Activated naive CD4-positive, alpha-beta T cell treated with anti-CD3 and anti-CD28 coated beads, Interleukin-2, amount 50 U/mL, for 24 hours (primary cell): ENCODE measurements around the gene NOL6.

Experiments used
- H3K27ac Mint-ChIP-seq: one replicate; pipeline ENCODE4 v1.8.0; 2021; ENCODE audit warnings: mild to moderate bottlenecking, mixed read lengths
- H3K27me3 Mint-ChIP-seq: one replicate; pipeline ENCODE4 v1.8.0; 2021; ENCODE audit warnings: mixed read lengths
- H3K36me3 Mint-ChIP-seq: one replicate; pipeline ENCODE4 v1.8.0; 2021; ENCODE audit warnings: mixed read lengths
- H3K4me1 Mint-ChIP-seq: one replicate; pipeline ENCODE4 v1.8.0; 2021; ENCODE audit warnings: mixed read lengths
- H3K4me3 Mint-ChIP-seq: one replicate; pipeline ENCODE4 v1.8.0; 2021; ENCODE audit warnings: mild to moderate bottlenecking, mixed read lengths
- H3K9me3 Mint-ChIP-seq: one replicate; pipeline ENCODE4 v1.8.0; 2021; ENCODE audit warnings: mixed read lengths

Gene NOL6

DNA sequence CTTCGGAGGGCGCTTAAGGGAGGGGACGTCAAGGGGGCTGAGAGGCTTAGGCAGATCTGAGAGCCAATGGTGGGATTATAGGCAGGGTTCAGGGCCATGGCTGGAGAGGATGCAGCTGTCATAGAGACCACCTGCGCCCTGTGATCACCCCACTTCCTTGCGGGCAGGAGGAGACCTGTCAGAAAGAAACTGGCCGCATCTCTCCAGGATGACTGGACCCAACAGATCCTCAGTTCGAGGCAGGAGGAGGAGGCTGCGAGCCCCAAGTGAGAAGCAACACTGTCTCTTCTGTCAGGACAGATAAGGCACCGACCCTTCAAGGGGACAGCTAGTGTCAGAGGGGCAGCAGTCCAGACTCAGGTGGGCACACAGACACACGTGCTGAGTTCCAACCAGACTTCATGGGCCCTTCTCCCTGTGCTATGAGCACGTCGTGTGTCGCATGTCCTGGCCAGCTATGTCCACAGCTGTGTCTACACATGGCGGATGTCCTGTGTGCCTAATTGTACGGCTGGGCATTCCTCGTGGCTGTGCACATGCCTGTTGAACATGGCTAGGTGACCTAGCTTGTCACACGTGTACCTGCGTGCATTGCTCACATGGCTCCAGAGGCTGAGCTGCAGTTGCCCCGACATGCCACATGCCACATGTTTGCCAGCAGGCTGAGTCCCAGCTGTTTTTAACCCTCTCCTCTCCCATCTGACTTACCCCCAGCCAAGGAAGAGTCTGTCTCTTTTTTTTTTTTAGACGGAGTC, 25.7 kb downstream of the NOL6 start:
- no peaks in the 10 kb centered on the region for H3K27me3 Mint-ChIP-seq
- no peaks in the 10 kb centered on the region for H3K9me3 Mint-ChIP-seq
- H3K4me3 Mint-ChIP-seq = peak overlapping the region; percentile 84
- H3K27ac Mint-ChIP-seq = peak overlapping the region; percentile 51
- H3K36me3 Mint-ChIP-seq = no peaks in the 10 kb centered on the region
- H3K4me1 Mint-ChIP-seq = peaks cover 67% of the 10 kb centered on the region

GRCh38 chr9:33446946-33447798, 26.6 kb downstream of the NOL6 start, which contains the start of gene AQP3:
AQP3 (minus strand) TSS chr9:33447593; CDS start chr9:33447530, 63 bp downstream.
- H3K4me1 Mint-ChIP-seq = peaks cover 59% of the 10 kb centered on the region
- H3K36me3 Mint-ChIP-seq = no peaks in the 10 kb centered on the region
- peak within 1 kb of the TSS; percentile 88 for H3K27ac Mint-ChIP-seq
- H3K4me3 Mint-ChIP-seq = peak within 1 kb of the TSS; percentile 91
- no peaks in the 10 kb centered on the region for H3K9me3 Mint-ChIP-seq
- no peaks in the 10 kb centered on the region for H3K27me3 Mint-ChIP-seq

GRCh38 chr9:33446240-33446945, 27.3 kb downstream of the NOL6 start:
- no peaks in the 10 kb centered on the region for H3K36me3 Mint-ChIP-seq
- H3K27me3 Mint-ChIP-seq = no peaks in the 10 kb centered on the region
- peak overlapping the region; percentile 91 for H3K4me3 Mint-ChIP-seq
- no peaks in the 10 kb centered on the region for H3K9me3 Mint-ChIP-seq
- H3K4me1 Mint-ChIP-seq = peaks cover 58% of the 10 kb centered on the region
- H3K27ac Mint-ChIP-seq = peak overlapping the region; percentile 88

DNA sequence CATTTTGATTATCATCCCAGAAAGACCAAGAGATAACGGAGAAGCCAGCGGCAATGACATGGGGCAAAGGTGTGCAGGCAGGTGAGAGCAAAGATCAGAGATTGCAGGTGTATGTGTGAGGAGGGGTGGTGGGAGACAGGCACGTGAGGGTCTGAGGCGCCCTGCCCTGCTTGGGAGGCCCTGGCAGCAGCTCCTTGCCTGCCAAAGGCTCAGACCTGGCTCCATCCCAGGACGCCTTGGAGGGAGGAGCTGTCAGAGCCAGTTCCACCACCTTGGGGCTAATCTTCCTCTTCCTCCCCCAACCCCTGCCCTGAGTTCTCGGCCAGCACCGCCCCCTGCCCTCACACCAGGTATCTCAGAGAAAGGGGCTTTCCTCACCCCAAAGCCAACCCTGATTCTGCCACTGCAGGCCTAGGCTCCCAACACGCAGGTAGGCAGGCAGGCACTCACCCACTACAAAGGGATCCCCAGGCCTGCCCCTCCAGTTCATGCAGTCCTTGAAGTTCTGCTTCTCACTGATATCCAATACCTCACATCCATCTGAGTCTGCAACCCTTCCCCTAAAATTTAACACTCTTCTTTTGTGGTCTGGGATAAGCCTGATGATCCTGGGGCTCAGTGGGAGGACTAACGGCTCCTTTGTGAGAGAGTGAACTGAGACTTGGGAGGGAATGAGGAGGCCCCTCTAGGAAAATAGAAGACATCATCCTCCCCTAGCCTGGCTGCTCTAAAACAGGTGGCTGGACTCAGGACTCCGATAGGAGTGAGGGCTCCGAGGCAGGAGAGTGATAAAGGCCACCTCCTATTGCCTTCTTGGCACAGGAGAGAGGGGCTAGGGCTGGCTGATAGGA, 28.1 kb downstream of the NOL6 start:
- H3K27me3 Mint-ChIP-seq = no peaks in the 10 kb centered on the region
- no peaks in the 10 kb centered on the region for H3K36me3 Mint-ChIP-seq
- peak overlapping the region; percentile 91 for H3K4me3 Mint-ChIP-seq
- H3K9me3 Mint-ChIP-seq = no peaks in the 10 kb centered on the region
- peaks cover 53% of the 10 kb centered on the region for H3K4me1 Mint-ChIP-seq
- H3K27ac Mint-ChIP-seq = peak overlapping the region; percentile 88

GRCh38 chr9:33443464-33444154, 30.1 kb downstream of the NOL6 start:
- Mint-ChIP-seq H3K4me3 (no peak overlapping the region), H3K36me3 (peaks cover 4% of the 10 kb centered on the region), H3K4me1 (peaks cover 59% of the 10 kb centered on the region), H3K27me3 (no peaks in the 10 kb centered on the region), H3K27ac (no peak overlapping the region), H3K9me3 (no peaks in the 10 kb centered on the region)

DNA sequence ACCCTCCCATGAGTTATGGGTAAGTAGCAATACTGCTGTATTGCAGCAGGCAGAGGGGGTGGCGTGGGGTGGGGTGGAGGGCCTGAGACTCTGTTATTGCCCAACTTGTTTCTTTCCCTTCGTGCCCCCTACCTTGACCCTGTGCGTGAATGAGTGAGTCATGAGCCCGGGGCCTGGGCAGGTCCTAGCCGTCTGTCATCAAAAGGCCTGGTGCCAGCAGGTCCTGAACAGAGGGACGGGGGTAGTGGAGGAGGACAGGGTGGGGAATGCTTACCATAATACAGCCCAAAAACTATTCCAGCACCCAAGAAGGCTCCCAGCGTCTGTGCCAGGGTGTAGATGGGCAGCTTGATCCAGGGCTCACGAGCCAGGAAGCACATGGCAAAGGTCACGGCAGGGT, 30.7 kb downstream of the NOL6 start:
- Mint-ChIP-seq H3K36me3 (peaks cover 4% of the 10 kb centered on the region), H3K4me1 (peaks cover 54% of the 10 kb centered on the region), H3K9me3 (no peaks in the 10 kb centered on the region), H3K4me3 (no peak overlapping the region), H3K27ac (no peak overlapping the region), H3K27me3 (no peaks in the 10 kb centered on the region)

GRCh38 chr9:33442125-33442524, 31.6 kb downstream of the NOL6 start:
- Mint-ChIP-seq H3K4me3 (no peak overlapping the region), H3K27me3 (no peaks in the 10 kb centered on the region), H3K9me3 (no peaks in the 10 kb centered on the region), H3K4me1 (peaks cover 51% of the 10 kb centered on the region), H3K36me3 (peaks cover 4% of the 10 kb centered on the region), H3K27ac (no peak overlapping the region)

GRCh38 chr9:33440609-33441008, 33.1 kb downstream of the NOL6 start:
- Mint-ChIP-seq H3K36me3 (peaks cover 4% of the 10 kb centered on the region), H3K27ac (peak overlapping the region; percentile 10), H3K9me3 (no peaks in the 10 kb centered on the region), H3K27me3 (no peaks in the 10 kb centered on the region), H3K4me1 (peaks cover 36% of the 10 kb centered on the region), H3K4me3 (no peak overlapping the region)

- H3K27ac Mint-ChIP-seq = peak overlapping the region; percentile 10
- peaks cover 4% of the 10 kb centered on the region for H3K36me3 Mint-ChIP-seq
- no peaks in the 10 kb centered on the region for H3K9me3 Mint-ChIP-seq
- H3K4me3 Mint-ChIP-seq = no peak overlapping the region
- no peaks in the 10 kb centered on the region for H3K27me3 Mint-ChIP-seq
- peaks cover 32% of the 10 kb centered on the region for H3K4me1 Mint-ChIP-seq
Observed at GRCh38 chr9:33440204-33440603, 33.5 kb downstream of the NOL6 start.

GRCh38 chr9:33439731-33440130, 34.0 kb downstream of the NOL6 start:
- Mint-ChIP-seq H3K27ac (no peak overlapping the region), H3K27me3 (no peaks in the 10 kb centered on the region), H3K4me3 (no peak overlapping the region), H3K4me1 (peaks cover 27% of the 10 kb centered on the region), H3K9me3 (no peaks in the 10 kb centered on the region), H3K36me3 (peaks cover 4% of the 10 kb centered on the region)

DNA sequence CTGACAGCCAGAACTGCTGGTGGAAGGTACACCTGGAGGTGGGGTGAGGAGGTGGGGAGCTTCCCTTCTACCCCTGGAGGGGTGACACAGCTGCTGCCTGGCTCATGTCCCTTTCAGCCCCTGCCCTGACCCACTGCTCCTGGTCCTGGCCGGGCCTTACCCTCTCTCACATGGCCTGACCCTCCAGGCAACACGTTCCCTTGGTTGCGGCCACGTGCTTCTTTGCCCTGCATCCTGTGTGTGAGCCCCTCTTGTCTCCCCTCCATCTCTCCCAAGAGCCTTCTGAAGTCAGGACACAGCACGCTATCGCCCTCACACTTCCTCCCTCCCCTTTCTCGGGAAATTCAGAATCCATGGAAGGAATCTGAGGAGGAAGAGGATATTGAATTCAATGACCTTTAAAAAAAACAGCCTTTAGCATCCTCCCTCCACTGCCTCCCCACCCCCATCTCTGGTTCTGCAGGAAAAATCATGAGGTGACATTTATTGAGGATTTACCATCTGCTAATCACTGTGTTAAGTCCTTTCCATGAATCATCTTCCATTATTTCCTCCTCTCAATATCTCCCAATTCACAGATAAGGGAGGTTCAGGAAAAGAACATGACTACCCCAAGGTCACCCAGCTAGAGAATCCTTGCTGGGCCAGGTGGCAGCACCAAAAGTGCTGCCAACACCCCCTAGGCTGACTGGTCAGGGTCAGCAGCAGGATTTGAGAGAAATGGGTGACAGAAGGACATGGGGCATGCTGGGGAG, 34.6 kb downstream of the NOL6 start:
- H3K4me3 Mint-ChIP-seq = no peak overlapping the region
- no peaks in the 10 kb centered on the region for H3K9me3 Mint-ChIP-seq
- H3K4me1 Mint-ChIP-seq = peaks cover 22% of the 10 kb centered on the region
- H3K36me3 Mint-ChIP-seq = peaks cover 4% of the 10 kb centered on the region
- H3K27ac Mint-ChIP-seq = no peak overlapping the region
- no peaks in the 10 kb centered on the region for H3K27me3 Mint-ChIP-seq

DNA sequence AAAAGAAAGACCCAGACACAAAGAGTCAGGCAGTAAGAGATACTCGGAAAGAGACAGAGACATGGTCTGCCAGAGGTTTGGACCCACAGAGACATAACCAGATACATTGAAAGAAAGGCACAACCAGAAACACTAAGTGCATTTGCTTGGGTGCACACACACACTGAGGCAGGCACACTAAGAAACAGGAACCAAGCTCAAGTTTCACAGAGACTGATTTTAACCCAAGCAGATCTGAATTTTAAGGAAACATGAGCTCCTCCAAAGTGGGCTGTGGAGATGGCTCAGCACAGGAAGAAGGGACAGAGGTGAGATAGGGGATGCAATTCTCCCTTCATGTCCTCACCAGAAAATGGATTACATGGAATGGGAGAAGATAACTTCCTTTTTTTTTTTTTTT, 35.8 kb downstream of the NOL6 start:
- Mint-ChIP-seq H3K4me3 (no peak overlapping the region), H3K9me3 (no peaks in the 10 kb centered on the region), H3K36me3 (peaks cover 4% of the 10 kb centered on the region), H3K27ac (peak overlapping the region; percentile 46), H3K27me3 (no peaks in the 10 kb centered on the region), H3K4me1 (peaks cover 13% of the 10 kb centered on the region)

DNA sequence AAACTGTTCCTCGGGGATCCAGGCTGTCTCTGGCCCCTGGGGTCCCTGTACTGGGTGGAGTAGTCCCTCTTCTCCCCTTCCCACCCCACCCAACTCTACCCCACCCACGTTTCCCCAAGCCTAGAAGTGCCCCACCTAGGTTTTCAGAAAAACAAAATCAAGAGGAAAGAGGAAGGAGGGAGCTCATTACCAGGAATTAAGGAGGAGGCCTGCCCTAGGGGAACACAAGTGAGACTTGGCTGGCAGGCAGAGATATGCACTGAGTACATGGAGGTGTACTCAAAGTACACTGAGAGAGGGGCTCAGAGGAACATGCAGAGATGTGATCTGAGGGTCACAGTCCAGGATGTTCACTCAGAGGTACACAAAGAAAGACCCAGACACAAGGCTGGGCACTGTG, 36.5 kb downstream of the NOL6 start:
- Mint-ChIP-seq H3K9me3 (no peaks in the 10 kb centered on the region), H3K4me1 (peaks cover 13% of the 10 kb centered on the region), H3K36me3 (peaks cover 4% of the 10 kb centered on the region), H3K27me3 (no peaks in the 10 kb centered on the region), H3K4me3 (no peak overlapping the region), H3K27ac (no peak overlapping the region)

DNA sequence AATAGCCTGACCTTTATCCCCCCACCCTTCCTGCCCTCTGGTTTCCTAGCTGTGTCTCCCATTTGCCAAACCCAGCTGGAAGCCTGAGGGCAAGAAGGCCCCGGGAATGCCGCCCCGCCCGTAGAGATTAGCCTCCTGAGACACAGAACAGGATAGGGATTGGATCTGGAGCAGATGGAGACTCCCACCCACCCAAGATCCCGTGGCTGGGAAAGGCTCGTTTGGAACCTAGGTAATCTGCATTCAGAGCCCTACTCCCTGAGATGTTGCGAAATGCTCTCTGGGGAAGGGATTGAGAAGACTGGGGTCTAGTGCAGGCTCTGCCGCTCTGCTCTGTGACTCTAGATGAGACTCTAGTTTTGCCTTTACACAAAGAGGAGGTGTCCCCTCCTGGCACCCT, 37.3 kb downstream of the NOL6 start:
- H3K9me3 Mint-ChIP-seq = no peaks in the 10 kb centered on the region
- H3K36me3 Mint-ChIP-seq = peaks cover 4% of the 10 kb centered on the region
- H3K27ac Mint-ChIP-seq = no peak overlapping the region
- H3K4me1 Mint-ChIP-seq = peaks cover 13% of the 10 kb centered on the region
- no peak overlapping the region for H3K4me3 Mint-ChIP-seq
- H3K27me3 Mint-ChIP-seq = no peaks in the 10 kb centered on the region
